Uterus (tissue), 4 donors: ENCODE results near the gene TMEM131L. TPM values are rescaled to one million over a fixed set of nuclear protein-coding genes. Genes with fewer than 3 reads are reported as not detected.

Experiments used
- DNase-seq, 2 donors: peaks; one replicate each; pipeline ENCODE4 v3.0.0-alpha.2; 2019 to 2020
- H3K27ac ChIP-seq, 2 donors: fragments of 200-600 bp; sonication (generic); 1 replicate in 1 of 2; 2 replicates in 1 of 2; pipeline ENCODE4 v1.5.1; 2016 to 2018
- H3K27me3 ChIP-seq, 2 donors: fragments of 200-600 bp; sonication (generic); one replicate each; pipeline ENCODE4 v1.5.1; 2018 to 2019; ENCODE audit warnings: control low read depth in 1 of 2
- H3K36me3 ChIP-seq, 2 donors: fragments of 200-600 bp; sonication (generic); one replicate each; pipeline ENCODE4 v1.5.1; 2019; ENCODE audit warnings: control low read depth in 1 of 2
- H3K4me1 ChIP-seq, 2 donors: fragments of 200-600 bp; sonication (generic); one replicate each; pipeline ENCODE4 v1.5.1; 2018 to 2019; ENCODE audit warnings: control low read depth in 1 of 2
- H3K4me3 ChIP-seq, 2 donors: fragments of 200-600 bp; sonication (generic); 1 replicate in 1 of 2; 2 replicates in 1 of 2; pipeline ENCODE4 v1.5.1; 2018 to 2019; ENCODE audit warnings: mild to moderate bottlenecking in 1 of 2
- H3K9me3 ChIP-seq, 2 donors: fragments of 200-600 bp; sonication (generic); one replicate each; pipeline ENCODE4 v1.5.1; 2019; ENCODE audit warnings: control low read depth in 1 of 2
- CTCF ChIP-seq, 4 experiments: fragments of 200-600 bp in 2 of 4; fragments of 450-650 bp in 2 of 4; sonication (generic) in 2 of 4; IDR thresholded peaks; one replicate each; pipeline ENCODE4 v1.5.1; 2016 to 2019; ENCODE audit warnings: antibody characterized with exemption in 4 of 4, mild to moderate bottlenecking in 2 of 4, moderate library complexity in 1 of 4
- POLR2A ChIP-seq, 2 donors: fragments of 450-650 bp; IDR thresholded peaks; one replicate each; pipeline ENCODE4 v1.6.1; 2016; ENCODE audit warnings: antibody characterized with exemption in 2 of 2, mild to moderate bottlenecking in 1 of 2, moderate library complexity in 1 of 2
- intact Hi-C: fragments of 100-400 bp; cut with DNase I; formaldehyde crosslinking; loops from one replicate; pipeline ENCODE4 v1.15.1; 2023; ENCODE audit warnings: low total_unique reads
- total RNA-seq, 4 donors: library from RNA; depleted of rRNA in 3 of 4; stranded (reverse); fragments of >200 nt in 3 of 4; gene quantifications; one replicate each; pipeline versions ENCODE4 v1.1.0 to v1.2.4, GENCODE V29; 2014 to 2023
- donor health status: DM: yes; HTN: yes; CAD: no.

TMEM131L gene
- total RNA-seq, 4 donors from 2014 or later: 2.4 to 49.6 (median 18.0) TPM

- H3K4me1 ChIP-seq: no peaks in the 10 kb centered on the region
- DNase-seq: no peak
- no peak overlapping the region for H3K27ac ChIP-seq
- H3K27me3 ChIP-seq: no peaks in the 10 kb centered on the region
- H3K4me3 ChIP-seq: no peak overlapping the region
- no peaks in the 10 kb centered on the region for H3K36me3 ChIP-seq
- TF ChIP-seq CTCF (IDR thresholded peaks at IDR 0.05): no peak
- TF ChIP-seq POLR2A (IDR thresholded peaks at IDR 0.05): no peak
- H3K9me3 ChIP-seq: no peaks in the 10 kb centered on the region
- intact Hi-C loops: loop anchor here (10.0 kb wide), 1 partner anchor 138 kb away; no protein-coding TSS in a partner anchor
Measured at GRCh38 chr4:153572609-153573008, 106.4 kb downstream of the TMEM131L start.

DNA sequence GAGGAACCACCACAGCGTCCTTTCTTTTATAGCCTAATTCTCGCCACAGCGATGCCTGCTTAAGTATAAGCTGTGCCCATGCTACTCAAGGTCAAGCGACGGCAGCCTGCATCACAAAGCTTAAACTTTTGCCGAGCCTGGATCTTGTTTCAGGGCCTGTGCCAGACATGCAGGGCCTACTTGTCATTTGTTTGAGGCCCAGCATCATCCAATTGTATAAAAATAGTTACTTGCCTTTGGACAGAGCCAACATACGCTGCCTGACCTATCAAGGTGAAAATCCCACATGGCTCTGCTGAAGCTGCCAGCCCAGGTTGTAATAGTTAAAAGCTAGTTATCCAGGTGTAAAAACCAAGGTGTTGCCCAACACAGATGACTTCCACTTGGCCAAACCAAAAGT is 107.1 kb downstream of the TMEM131L start:
- Histone ChIP-seq H3K9me3 (no peaks in the 10 kb centered on the region), H3K4me3 (no peak overlapping the region), H3K27me3 (no peaks in the 10 kb centered on the region), H3K27ac (no peak overlapping the region), H3K4me1 (no peaks in the 10 kb centered on the region), H3K36me3 (no peaks in the 10 kb centered on the region)
- TF ChIP-seq CTCF (IDR thresholded peaks at IDR 0.05) (no peak), POLR2A (IDR thresholded peaks at IDR 0.05) (no peak)
- intact Hi-C loops: loop anchor here (10.0 kb wide), 1 partner anchor 138 kb away; no protein-coding TSS in a partner anchor
- DNase-seq: no peak

DNA sequence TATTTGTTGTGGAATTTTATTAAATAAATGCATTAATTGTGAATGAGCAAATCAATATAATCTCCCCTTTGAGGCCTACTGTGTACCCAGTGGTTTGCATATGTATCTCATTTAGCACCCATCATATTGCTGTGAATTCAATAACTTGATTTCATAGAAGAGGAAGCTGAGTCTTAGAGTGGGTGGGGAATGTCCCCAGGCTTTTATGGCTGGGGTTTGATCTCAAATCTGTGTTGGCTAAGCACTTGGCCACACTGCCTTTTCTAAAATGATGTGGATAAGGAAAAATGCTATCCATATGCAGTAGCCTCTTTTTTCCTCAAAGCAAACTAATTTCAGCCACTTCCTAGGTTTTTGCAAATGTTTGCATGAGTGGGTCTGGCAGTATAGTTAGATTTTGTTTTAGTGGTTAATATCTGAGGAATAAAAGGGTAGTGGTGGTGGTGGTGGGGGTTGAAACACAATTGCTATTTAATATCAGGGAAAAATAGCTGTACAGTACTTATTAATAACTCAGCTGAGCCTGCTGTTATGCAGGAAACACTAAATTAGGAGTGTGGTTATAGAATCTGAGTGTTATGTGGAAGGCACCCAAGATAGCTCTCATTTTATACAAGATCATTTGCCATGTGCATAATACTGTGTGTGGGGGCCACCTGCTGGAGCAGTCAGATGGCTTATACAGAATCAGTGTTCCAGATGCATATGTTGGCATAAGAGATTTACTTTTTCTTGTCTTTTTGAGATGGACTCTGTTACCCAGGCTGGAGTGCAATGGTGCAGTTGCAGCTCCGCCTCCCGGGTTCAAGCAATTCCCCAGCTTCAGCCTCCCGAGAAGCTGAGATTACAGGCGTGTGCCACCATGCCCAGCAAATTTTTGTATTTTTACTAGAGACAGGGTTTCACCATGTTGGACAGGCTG is 108.0 kb downstream of the TMEM131L start:
- peak; percentile 63 to 69 for DNase-seq
- Histone ChIP-seq H3K4me3 (no peak overlapping the region), H3K9me3 (no peaks in the 10 kb centered on the region), H3K4me1 (no peaks in the 10 kb centered on the region), H3K36me3 (no peaks in the 10 kb centered on the region), H3K27ac (no peak overlapping the region), H3K27me3 (no peaks in the 10 kb centered on the region)
- intact Hi-C loops: loop anchor here (10.0 kb wide), 1 partner anchor 139 kb away; no protein-coding TSS in a partner anchor
- TF ChIP-seq CTCF (IDR thresholded peaks at IDR 0.05) (peak; percentile 59 to 75 (median 66)), POLR2A (IDR thresholded peaks at IDR 0.05) (no peak)

- Histone ChIP-seq H3K4me3 (no peak overlapping the region), H3K9me3 (no peaks in the 10 kb centered on the region), H3K27ac (no peak overlapping the region), H3K27me3 (no peaks in the 10 kb centered on the region), H3K36me3 (no peaks in the 10 kb centered on the region), H3K4me1 (no peaks in the 10 kb centered on the region)
- intact Hi-C loops: loop anchor here (5.0 to 10.0 kb wide), 2 partner anchors 142 to 234 kb away; partner anchors contain the start of gene MND1
- no peak for DNase-seq
- TF ChIP-seq POLR2A (IDR thresholded peaks at IDR 0.05): no peak
- peak in 1 of 4 experiments; percentile 4 for TF ChIP-seq CTCF (IDR thresholded peaks at IDR 0.05)
Measured at GRCh38 chr4:153576443-153576774, 110.2 kb downstream of the TMEM131L start.

GRCh38 chr4:153577053-153577452 is 110.9 kb downstream of the TMEM131L start:
- no peaks in the 10 kb centered on the region for H3K9me3 ChIP-seq
- intact Hi-C loops: loop anchor here (5.0 to 10.0 kb wide), 2 partner anchors 142 to 235 kb away; partner anchors contain the start of gene MND1
- no peak for DNase-seq
- TF ChIP-seq POLR2A (IDR thresholded peaks at IDR 0.05) (no peak), CTCF (IDR thresholded peaks at IDR 0.05) (no peak)
- no peak overlapping the region for H3K27ac ChIP-seq
- H3K27me3 ChIP-seq: no peaks in the 10 kb centered on the region
- no peaks in the 10 kb centered on the region for H3K36me3 ChIP-seq
- no peaks in the 10 kb centered on the region for H3K4me1 ChIP-seq
- H3K4me3 ChIP-seq: no peak overlapping the region
